Measurements from ENCODE around the gene SLC25A24.
"Not testable (repeated sequence)": the region's sequence is repeated elsewhere in the genome, so short reads cannot be mapped to it uniquely, and the experiment has no call there.

Gene SLC25A24

GRCh38 chr1:108223226-108223625, 23.1 kb upstream of the SLC25A24 start:
- not testable (repeated sequence) for H3K4me3 ChIP-seq (ENCODE audit: low read depth, low read length); H3K14ac ChIP-seq (ENCODE audit: low read length); H2BK120ac ChIP-seq (ENCODE audit: insufficient read depth, low read length, poor library complexity); H2BK12ac ChIP-seq (ENCODE audit: low read length); H4K12ac ChIP-seq (ENCODE audit: low read depth, low read length); H3K18ac ChIP-seq (ENCODE audit: low read length); H3K27me3 ChIP-seq (ENCODE audit: insufficient read depth, low read length); H3K4me1 ChIP-seq (ENCODE audit: control insufficient read depth in 1 of 2, insufficient read depth in 2 of 2, low read length in 2 of 2); H3K23ac ChIP-seq (ENCODE audit: low read length); H2BK5ac ChIP-seq (ENCODE audit: low read depth, low read length, poor library complexity); H3K36me3 ChIP-seq (ENCODE audit: control insufficient read depth in 1 of 2, insufficient read depth in 2 of 2, low read length in 2 of 2); H2AFZ ChIP-seq (ENCODE audit: insufficient read depth, low read length, poor library complexity); H3K9ac ChIP-seq (ENCODE audit: low read length); H2AK5ac ChIP-seq (ENCODE audit: low read length); H3K79me2 ChIP-seq (ENCODE audit: control insufficient read depth, insufficient read depth, low read length, poor library complexity); H3K4me2 ChIP-seq (ENCODE audit: low read length); H3K9me3 ChIP-seq (ENCODE audit: insufficient read depth, low read depth, low read length); H4K8ac ChIP-seq (ENCODE audit: low read depth, low read length); H3K79me1 ChIP-seq (ENCODE audit: low read length); DNase-seq; H4K91ac ChIP-seq (ENCODE audit: low read depth, low read length); H3K27ac ChIP-seq (ENCODE audit: low read depth, low read length); H3K4ac ChIP-seq (ENCODE audit: low read depth, low read length)
- WGBS (ENCODE audit: extremely low coverage, insufficient coverage, insufficient read length), result no CpG with 5 or more reads among the region's 7 CpGs

GRCh38 chr1:108217515-108218174, 17.5 kb upstream of the SLC25A24 start:
- not testable (repeated sequence) for H3K27me3 ChIP-seq (ENCODE audit: insufficient read depth, low read length); H3K14ac ChIP-seq (ENCODE audit: low read length); H3K4me2 ChIP-seq (ENCODE audit: low read length); H4K91ac ChIP-seq (ENCODE audit: low read depth, low read length); H3K4me3 ChIP-seq (ENCODE audit: low read depth, low read length); H3K9ac ChIP-seq (ENCODE audit: low read length); H3K4ac ChIP-seq (ENCODE audit: low read depth, low read length); H3K23ac ChIP-seq (ENCODE audit: low read length); H2BK5ac ChIP-seq (ENCODE audit: low read depth, low read length, poor library complexity); H3K27ac ChIP-seq (ENCODE audit: low read depth, low read length); H3K79me2 ChIP-seq (ENCODE audit: control insufficient read depth, insufficient read depth, low read length, poor library complexity); H4K12ac ChIP-seq (ENCODE audit: low read depth, low read length); H4K8ac ChIP-seq (ENCODE audit: low read depth, low read length); H3K36me3 ChIP-seq (ENCODE audit: control insufficient read depth in 1 of 2, insufficient read depth in 2 of 2, low read length in 2 of 2); H3K4me1 ChIP-seq (ENCODE audit: control insufficient read depth in 1 of 2, insufficient read depth in 2 of 2, low read length in 2 of 2); H3K79me1 ChIP-seq (ENCODE audit: low read length); H2BK12ac ChIP-seq (ENCODE audit: low read length); H2AK5ac ChIP-seq (ENCODE audit: low read length); H2AFZ ChIP-seq (ENCODE audit: insufficient read depth, low read length, poor library complexity); H3K9me3 ChIP-seq (ENCODE audit: insufficient read depth, low read depth, low read length); H2BK120ac ChIP-seq (ENCODE audit: insufficient read depth, low read length, poor library complexity); H3K18ac ChIP-seq (ENCODE audit: low read length)
- no CpG with 5 or more reads among the region's 14 CpGs for WGBS (ENCODE audit: extremely low coverage, insufficient coverage, insufficient read length)
- peak in 1 of 2 donors; percentile 36 for DNase-seq

GRCh38 chr1:108217007-108217406, 16.9 kb upstream of the SLC25A24 start:
- not testable (repeated sequence) for H3K9me3 ChIP-seq (ENCODE audit: insufficient read depth, low read depth, low read length); H3K4me3 ChIP-seq (ENCODE audit: low read depth, low read length); H3K9ac ChIP-seq (ENCODE audit: low read length); H3K36me3 ChIP-seq (ENCODE audit: control insufficient read depth in 1 of 2, insufficient read depth in 2 of 2, low read length in 2 of 2); H2BK12ac ChIP-seq (ENCODE audit: low read length); H3K23ac ChIP-seq (ENCODE audit: low read length); H3K79me1 ChIP-seq (ENCODE audit: low read length); H2BK5ac ChIP-seq (ENCODE audit: low read depth, low read length, poor library complexity); H3K14ac ChIP-seq (ENCODE audit: low read length); H3K4me2 ChIP-seq (ENCODE audit: low read length); H3K4me1 ChIP-seq (ENCODE audit: control insufficient read depth in 1 of 2, insufficient read depth in 2 of 2, low read length in 2 of 2); H2BK120ac ChIP-seq (ENCODE audit: insufficient read depth, low read length, poor library complexity); H3K27ac ChIP-seq (ENCODE audit: low read depth, low read length); H4K91ac ChIP-seq (ENCODE audit: low read depth, low read length); H3K79me2 ChIP-seq (ENCODE audit: control insufficient read depth, insufficient read depth, low read length, poor library complexity); H3K27me3 ChIP-seq (ENCODE audit: insufficient read depth, low read length); H4K8ac ChIP-seq (ENCODE audit: low read depth, low read length); H2AK5ac ChIP-seq (ENCODE audit: low read length); H4K12ac ChIP-seq (ENCODE audit: low read depth, low read length); H3K18ac ChIP-seq (ENCODE audit: low read length); H2AFZ ChIP-seq (ENCODE audit: insufficient read depth, low read length, poor library complexity); H3K4ac ChIP-seq (ENCODE audit: low read depth, low read length)
- no CpG with 5 or more reads among the region's 2 CpGs for WGBS (ENCODE audit: extremely low coverage, insufficient coverage, insufficient read length)
- peak in 1 of 2 donors; percentile 78 for DNase-seq

GRCh38 chr1:108216028-108216890, 16.1 kb upstream of the SLC25A24 start:
- H3K18ac ChIP-seq (ENCODE audit: low read length); H3K27me3 ChIP-seq (ENCODE audit: insufficient read depth, low read length); H3K27ac ChIP-seq (ENCODE audit: low read depth, low read length); H3K79me1 ChIP-seq (ENCODE audit: low read length); H3K14ac ChIP-seq (ENCODE audit: low read length); H2BK5ac ChIP-seq (ENCODE audit: low read depth, low read length, poor library complexity); H4K12ac ChIP-seq (ENCODE audit: low read depth, low read length); H3K4me1 ChIP-seq (ENCODE audit: control insufficient read depth in 1 of 2, insufficient read depth in 2 of 2, low read length in 2 of 2); H3K23ac ChIP-seq (ENCODE audit: low read length); H3K79me2 ChIP-seq (ENCODE audit: control insufficient read depth, insufficient read depth, low read length, poor library complexity); H2BK120ac ChIP-seq (ENCODE audit: insufficient read depth, low read length, poor library complexity); H3K4ac ChIP-seq (ENCODE audit: low read depth, low read length); H2AFZ ChIP-seq (ENCODE audit: insufficient read depth, low read length, poor library complexity); H4K91ac ChIP-seq (ENCODE audit: low read depth, low read length); H2BK12ac ChIP-seq (ENCODE audit: low read length); H2AK5ac ChIP-seq (ENCODE audit: low read length); H4K8ac ChIP-seq (ENCODE audit: low read depth, low read length); H3K9me3 ChIP-seq (ENCODE audit: insufficient read depth, low read depth, low read length); H3K4me3 ChIP-seq (ENCODE audit: low read depth, low read length); H3K9ac ChIP-seq (ENCODE audit: low read length); H3K4me2 ChIP-seq (ENCODE audit: low read length); H3K36me3 ChIP-seq (ENCODE audit: control insufficient read depth in 1 of 2, insufficient read depth in 2 of 2, low read length in 2 of 2): not testable (repeated sequence)
- peak; percentile 7 to 34 for DNase-seq
- WGBS (ENCODE audit: extremely low coverage, insufficient coverage, insufficient read length), result no CpG with 5 or more reads among the region's 6 CpGs

Measured in trophoblast cell (in vitro differentiated cells and primary cell).